T-helper 9 cell (primary cell): Measurements from ENCODE around the gene CEBPG.

Experiments
- DNase-seq: peaks from one replicate; pipeline ENCODE4 v3.0.0-alpha.2; 2020

CEBPG gene

DNA sequence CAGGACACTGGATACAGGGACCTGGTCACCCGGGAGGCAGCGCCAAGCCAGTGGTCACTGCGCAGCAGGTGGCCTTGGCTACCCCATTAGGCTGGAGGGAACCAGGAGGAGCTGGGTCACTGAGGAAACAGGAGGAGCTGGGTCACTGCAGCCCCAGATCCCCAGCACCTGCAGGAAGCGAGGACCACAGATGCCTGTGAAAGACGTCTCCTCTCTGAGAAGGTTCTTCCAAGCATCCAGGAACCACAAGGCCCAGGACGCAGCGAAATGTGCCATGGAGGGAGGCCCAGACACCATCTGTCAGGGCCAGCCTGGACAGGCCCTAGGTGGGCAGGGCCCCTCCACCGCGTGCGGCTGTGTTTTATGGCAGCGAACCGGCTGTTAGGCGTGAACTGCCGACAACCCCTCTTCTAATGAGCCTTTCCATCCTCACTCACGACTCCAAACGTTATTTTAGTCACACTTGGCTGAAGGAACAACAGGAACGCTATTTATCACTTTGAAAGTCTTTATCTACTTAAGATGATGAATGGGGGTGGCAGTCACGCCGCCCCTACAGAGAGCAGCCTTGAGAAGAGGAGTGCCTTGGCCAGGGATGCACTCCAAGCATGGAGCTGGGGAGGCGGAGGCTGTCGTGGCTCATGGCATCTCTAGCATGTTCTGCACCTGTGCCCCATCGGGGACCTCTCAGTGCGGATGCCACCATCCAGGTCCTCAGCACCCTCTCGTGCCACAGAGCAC, 53.3 kb downstream of the CEBPG start:
- no peak for DNase-seq

DNA sequence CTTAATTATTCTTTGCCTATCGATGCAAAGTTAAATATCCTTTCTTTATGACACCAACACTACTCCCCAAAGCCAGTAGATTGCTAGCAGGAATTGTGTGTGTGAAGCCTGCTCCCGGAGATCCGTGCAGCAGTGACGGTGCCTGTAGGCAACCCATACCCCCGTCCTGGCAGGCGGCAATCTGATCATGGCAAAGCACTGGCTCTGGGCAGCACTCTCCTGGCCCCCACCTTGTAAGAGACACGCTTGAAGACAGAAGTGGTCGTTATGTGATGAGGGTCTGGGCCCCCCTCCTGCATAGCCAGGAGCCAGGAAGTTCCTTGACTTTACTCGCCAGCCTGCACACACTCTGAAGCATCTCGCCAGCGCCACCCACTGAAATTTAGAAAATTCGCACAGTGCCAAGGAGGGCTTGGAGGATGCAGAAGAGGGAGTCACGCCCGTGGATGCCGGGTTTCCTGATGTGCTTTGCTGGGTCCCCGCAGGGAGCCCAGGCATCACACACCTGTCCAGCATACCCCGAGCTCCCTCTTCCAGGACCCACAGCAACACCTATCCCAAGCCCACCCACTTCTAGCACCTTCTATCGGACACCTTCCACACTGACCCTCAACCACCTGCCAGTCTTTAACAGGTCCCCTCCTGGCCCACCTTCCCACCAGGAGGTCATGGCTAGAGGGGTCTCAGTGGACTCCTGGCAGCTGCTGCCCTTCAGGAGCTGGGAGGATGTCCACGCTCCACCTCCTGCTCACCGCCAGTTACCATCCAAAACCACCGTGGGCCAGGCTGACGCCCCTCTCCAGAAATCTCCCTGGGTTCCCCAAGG, 54.5 kb downstream of the CEBPG start:
- DNase-seq, result no peak

DNA sequence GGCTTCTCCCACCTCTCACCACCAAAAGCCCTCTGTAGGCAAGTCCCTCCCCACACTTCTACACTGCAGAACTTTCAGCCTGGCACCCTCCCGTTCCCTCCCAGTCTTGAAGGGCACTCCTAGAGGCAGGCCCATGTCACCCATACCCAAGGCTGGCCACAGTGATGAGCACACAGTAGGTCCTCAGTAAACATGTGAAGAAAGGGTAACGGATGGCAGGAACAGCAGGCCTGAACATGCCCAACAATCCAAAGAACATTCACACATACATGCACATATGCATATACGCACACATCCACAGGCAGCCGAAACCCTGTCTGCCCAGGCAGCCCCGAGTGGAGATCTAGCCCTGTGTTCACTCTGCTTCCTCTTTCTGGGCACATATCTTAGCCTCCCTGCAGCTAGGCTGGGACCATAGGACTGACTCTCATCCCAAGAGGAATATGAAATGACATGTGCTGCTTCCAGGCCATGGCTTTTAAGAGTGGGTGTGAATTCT, 55.2 kb downstream of the CEBPG start:
- no peak for DNase-seq

DNA sequence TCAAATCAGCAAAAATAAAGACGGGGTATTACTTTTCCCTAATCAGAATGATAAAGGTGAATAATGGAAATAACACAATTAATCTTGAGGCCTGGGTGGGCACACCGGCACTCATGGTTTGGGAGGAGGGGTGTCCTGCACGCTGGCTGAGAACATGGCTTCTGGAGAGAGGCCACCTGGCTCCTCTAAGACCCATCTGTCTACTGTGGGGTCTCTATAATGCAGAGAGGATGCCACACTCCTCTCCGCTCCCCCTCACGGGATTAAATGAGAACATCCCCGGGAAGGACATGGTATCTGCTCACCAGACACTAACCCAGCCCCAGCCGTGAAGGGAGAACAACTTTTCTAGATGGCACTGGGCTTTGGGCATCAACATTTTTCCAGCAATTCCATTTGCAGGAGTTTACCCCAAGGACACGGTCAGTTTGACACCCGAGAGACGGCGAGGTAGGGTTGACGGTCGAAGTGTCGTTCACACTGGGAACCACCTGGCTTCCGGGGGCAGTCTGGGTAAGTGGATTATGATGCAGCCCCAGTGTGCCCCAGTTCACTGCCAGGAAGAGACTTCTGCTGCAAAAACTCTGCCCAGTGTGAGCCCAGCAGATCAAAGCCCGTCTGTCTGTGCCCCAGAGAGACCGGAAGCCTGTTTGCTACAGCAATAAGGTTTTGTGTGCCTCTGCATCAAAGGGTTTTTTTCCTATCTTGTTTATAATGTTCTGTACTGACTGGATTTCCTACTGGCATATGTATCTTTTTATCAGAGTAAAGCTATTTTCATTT, 56.6 kb downstream of the CEBPG start:
- peak; percentile 31 for DNase-seq

DNA sequence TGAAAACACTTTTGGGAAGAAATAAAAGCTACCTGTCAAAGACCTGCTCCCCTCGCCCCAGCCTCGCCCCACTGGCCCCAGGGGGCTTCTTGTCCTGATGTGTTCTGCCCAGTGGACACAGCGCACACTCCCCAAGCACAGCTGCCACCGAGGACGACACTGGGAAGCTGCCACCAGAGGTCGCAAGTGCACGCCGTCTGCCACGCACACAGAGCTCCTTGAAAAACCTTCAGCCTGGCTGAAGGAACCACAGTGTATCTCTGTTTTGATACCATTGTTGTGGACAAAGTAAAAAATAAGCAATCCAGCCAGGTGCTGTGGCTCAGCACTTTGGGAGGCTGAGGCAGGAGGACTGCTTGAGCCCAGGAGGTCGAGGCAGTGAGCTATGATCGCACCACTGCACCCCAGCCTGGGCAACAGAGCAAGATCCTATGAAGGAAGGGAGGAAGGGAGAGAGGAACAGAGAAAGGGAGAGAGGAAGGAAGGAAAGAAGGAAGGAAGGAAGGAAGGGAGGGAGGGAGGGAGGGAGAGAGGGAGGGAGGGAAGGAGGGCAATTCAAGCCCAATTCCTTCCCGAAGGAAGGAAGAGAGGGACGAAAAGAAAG, 57.3 kb downstream of the CEBPG start:
- DNase-seq, result peak; percentile 65

DNA sequence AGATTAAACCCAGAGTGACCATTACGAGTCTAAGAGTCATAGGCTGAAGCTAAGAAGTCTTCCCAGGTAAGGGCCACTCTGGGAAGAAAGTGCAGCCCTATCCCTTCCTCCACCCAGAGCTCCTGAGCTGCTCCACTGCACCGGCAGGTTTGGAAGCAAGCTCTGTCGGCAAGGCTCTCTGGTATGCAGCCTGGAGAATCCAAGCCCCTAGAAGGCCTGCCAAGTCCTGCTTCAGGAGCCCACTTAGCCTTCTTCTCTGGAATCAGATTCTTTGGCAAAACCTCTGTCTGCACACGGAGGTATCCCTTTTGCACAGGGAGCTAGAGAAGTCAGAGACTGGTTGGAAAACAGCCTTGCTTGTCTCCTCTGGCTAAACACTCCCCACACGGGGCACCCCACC, 58.5 kb downstream of the CEBPG start:
- DNase-seq, result no peak
